ENCODE results near the gene ATP13A1.

Gene ATP13A1

DNA sequence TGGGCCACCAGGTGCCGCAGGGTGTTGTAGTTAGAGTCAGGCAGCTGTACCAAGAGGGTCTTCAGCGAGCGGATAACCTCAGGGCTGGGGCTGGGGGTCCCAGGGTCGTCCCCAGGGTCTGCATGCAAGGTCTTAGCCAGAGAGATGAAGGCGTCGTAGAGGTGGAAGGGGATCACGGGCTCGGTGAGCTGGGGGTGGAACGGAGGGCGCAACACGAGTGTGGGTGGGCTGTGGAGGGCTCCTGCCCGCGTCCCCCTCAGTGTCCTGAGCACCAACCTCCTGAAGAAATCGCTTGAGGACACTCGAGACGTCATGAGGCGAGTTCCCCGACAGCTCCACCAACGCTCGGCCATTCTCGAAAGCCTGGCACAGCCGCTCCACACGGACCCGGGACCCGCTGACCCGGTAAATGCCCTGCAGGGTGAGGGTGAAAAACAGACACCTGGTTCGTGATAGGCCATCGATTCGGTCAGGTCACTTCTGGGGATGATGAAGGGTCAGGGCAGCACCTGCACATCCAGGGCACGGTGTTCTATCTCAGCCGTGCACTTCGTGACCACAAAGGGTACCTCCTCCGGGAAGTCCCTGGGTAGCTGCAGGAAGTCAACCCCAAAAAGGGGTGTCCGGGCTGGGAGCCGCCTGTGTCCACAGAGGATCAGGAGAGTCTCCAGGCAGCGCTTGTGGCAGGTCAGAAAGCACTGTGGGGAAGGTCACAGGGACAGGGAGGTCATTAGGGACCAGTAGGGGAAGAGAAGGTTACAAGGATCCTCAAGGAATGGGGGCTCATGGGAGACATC lies 28.8 kb downstream of the ATP13A1 start:
- H3K9me3 ChIP-seq (ENCODE audit: control insufficient read depth, low read length): no peaks in the 10 kb centered on the region
- H3K27ac ChIP-seq: no peak overlapping the region
- H3K4me2 ChIP-seq (ENCODE audit: low read length): no peak overlapping the region
- no peaks in the 10 kb centered on the region for H3K79me2 ChIP-seq
- H2AFZ ChIP-seq: no peak overlapping the region
- no peak overlapping the region for H3K9ac ChIP-seq
- no peaks in the 10 kb centered on the region for H3K27me3 ChIP-seq (ENCODE audit: control insufficient read depth, insufficient read depth, low read length)
- H3K4me3 ChIP-seq (ENCODE audit: low read depth, low read length): no peak overlapping the region
- H3K4me1 ChIP-seq: peaks cover 9% of the 10 kb centered on the region
- TF ChIP-seq, protein P1, sequence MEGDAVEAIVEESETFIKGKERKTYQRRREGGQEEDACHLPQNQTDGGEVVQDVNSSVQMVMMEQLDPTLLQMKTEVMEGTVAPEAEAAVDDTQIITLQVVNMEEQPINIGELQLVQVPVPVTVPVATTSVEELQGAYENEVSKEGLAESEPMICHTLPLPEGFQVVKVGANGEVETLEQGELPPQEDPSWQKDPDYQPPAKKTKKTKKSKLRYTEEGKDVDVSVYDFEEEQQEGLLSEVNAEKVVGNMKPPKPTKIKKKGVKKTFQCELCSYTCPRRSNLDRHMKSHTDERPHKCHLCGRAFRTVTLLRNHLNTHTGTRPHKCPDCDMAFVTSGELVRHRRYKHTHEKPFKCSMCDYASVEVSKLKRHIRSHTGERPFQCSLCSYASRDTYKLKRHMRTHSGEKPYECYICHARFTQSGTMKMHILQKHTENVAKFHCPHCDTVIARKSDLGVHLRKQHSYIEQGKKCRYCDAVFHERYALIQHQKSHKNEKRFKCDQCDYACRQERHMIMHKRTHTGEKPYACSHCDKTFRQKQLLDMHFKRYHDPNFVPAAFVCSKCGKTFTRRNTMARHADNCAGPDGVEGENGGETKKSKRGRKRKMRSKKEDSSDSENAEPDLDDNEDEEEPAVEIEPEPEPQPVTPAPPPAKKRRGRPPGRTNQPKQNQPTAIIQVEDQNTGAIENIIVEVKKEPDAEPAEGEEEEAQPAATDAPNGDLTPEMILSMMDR (IDR thresholded peaks at IDR 0.05): no peak
- no peaks in the 10 kb centered on the region for H3K36me3 ChIP-seq (ENCODE audit: control insufficient read depth, insufficient read depth, low read length)

- H3K9me3 ChIP-seq (ENCODE audit: control insufficient read depth, low read length): no peaks in the 10 kb centered on the region
- no peak overlapping the region for H3K9ac ChIP-seq
- H3K4me2 ChIP-seq (ENCODE audit: low read length): no peak overlapping the region
- H3K4me3 ChIP-seq (ENCODE audit: low read depth, low read length): no peak overlapping the region
- H2AFZ ChIP-seq: no peak overlapping the region
- H3K79me2 ChIP-seq: no peaks in the 10 kb centered on the region
- no peaks in the 10 kb centered on the region for H3K27me3 ChIP-seq (ENCODE audit: control insufficient read depth, insufficient read depth, low read length)
- TF ChIP-seq, protein P1 (IDR thresholded peaks at IDR 0.05): no peak
- H3K36me3 ChIP-seq (ENCODE audit: control insufficient read depth, insufficient read depth, low read length): no peaks in the 10 kb centered on the region
- H3K27ac ChIP-seq: no peak overlapping the region
- H3K4me1 ChIP-seq: peaks cover 9% of the 10 kb centered on the region
Measured at GRCh38 chr19:19633711-19634515, 29.6 kb downstream of the ATP13A1 start.

DNA sequence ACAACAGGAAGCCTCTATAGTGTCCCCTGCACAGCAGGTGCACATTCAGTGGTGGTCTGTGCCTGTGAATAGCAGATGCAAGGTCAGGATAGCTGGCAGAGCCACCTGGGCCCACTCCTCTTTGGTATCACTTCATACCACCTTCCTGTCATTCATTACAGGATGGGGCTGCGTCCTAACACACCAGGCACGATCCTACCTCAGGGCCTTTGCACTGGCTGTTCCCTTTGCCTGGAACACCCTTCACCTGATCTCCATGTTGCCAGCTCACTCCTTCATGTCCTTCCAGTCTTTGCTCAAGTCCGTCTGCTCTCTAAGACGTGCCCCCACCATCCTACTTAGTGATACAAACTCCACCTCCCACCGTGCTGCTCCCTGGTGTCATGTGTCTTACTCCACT lies 30.8 kb downstream of the ATP13A1 start:
- Histone ChIP-seq H3K79me2 (no peaks in the 10 kb centered on the region), H3K9me3 (ENCODE audit: control insufficient read depth, low read length) (no peaks in the 10 kb centered on the region), H3K27ac (no peak overlapping the region), H3K27me3 (ENCODE audit: control insufficient read depth, insufficient read depth, low read length) (no peaks in the 10 kb centered on the region), H3K4me3 (ENCODE audit: low read depth, low read length) (no peak overlapping the region), H3K36me3 (ENCODE audit: control insufficient read depth, insufficient read depth, low read length) (no peaks in the 10 kb centered on the region), H3K4me2 (ENCODE audit: low read length) (no peak overlapping the region), H2AFZ (no peak overlapping the region), H3K4me1 (peaks cover 9% of the 10 kb centered on the region), H3K9ac (no peak overlapping the region)
- TF ChIP-seq, protein P1 (IDR thresholded peaks at IDR 0.05): no peak

GRCh38 chr19:19631346-19631745 lies 32.1 kb downstream of the ATP13A1 start:
- Histone ChIP-seq H3K4me3 (ENCODE audit: low read depth, low read length) (no peak overlapping the region), H3K79me2 (no peaks in the 10 kb centered on the region), H2AFZ (no peak overlapping the region), H3K36me3 (ENCODE audit: control insufficient read depth, insufficient read depth, low read length) (no peaks in the 10 kb centered on the region), H3K4me2 (ENCODE audit: low read length) (no peak overlapping the region), H3K27ac (no peak overlapping the region), H3K27me3 (ENCODE audit: control insufficient read depth, insufficient read depth, low read length) (no peaks in the 10 kb centered on the region), H3K9ac (no peak overlapping the region), H3K4me1 (no peaks in the 10 kb centered on the region), H3K9me3 (ENCODE audit: control insufficient read depth, low read length) (no peaks in the 10 kb centered on the region)
- TF ChIP-seq, protein P1 (IDR thresholded peaks at IDR 0.05): no peak

Data from parathyroid adenoma (tissue), 2 donors.